Ishikawa (cell line): ENCODE results near the gene TYROBP.

Source experiments
- EP300 ChIP-seq: IDR thresholded peaks from 2 replicates; pipeline ENCODE4 v1.6.1; 2012; ENCODE audit warnings: borderline replicate concordance
- FOXM1 ChIP-seq: IDR thresholded peaks from 2 replicates; pipeline ENCODE4 v1.6.1; 2012; ENCODE audit warnings: low read depth, borderline replicate concordance
- RAD21 ChIP-seq: IDR thresholded peaks from 2 replicates; pipeline ENCODE4 v1.6.1; 2012; ENCODE audit warnings: low read depth
- TF ChIP-seq, protein P1 (sequence below): IDR thresholded peaks from 2 replicates; pipeline ENCODE4 v1.6.1; 2012; ENCODE audit warnings: low read depth, mild to moderate bottlenecking
- TF ChIP-seq, protein P2 (sequence below): IDR thresholded peaks from 2 replicates; pipeline ENCODE4 v1.6.1; 2012

DNA sequence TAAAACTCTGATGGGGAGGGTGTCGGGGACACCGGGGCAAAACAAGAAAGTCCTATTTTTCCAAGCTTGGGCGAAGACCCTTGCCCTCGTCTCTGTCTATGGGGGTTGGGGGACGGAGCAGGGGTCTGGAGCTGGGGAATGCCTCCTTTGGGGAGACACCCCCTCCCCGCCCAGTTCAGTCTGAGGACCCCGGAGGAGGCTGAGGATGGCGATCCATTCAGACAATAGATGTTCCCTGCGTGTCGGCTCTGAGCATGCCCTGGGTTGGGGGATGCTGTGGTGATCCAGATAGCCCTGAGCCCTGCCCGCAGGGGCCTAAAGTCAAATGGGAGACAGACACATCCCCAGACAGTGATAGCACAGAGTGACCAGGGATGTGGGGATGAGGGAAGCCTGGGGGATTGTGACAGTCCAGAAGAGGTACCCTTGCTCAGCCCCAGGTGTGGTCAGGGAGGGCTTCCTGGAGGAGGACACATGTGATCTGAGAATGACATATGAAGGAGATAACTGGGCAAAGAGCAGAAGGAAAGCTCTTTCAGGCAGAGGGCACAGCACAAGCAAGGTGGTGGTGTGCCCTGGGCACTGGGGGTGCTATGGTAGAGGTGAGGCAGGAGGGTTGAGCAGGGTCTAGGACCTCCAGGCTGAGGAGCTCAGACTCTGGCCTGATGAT, 37.2 kb upstream of the TYROBP start:
- TF ChIP-seq, protein P1, sequence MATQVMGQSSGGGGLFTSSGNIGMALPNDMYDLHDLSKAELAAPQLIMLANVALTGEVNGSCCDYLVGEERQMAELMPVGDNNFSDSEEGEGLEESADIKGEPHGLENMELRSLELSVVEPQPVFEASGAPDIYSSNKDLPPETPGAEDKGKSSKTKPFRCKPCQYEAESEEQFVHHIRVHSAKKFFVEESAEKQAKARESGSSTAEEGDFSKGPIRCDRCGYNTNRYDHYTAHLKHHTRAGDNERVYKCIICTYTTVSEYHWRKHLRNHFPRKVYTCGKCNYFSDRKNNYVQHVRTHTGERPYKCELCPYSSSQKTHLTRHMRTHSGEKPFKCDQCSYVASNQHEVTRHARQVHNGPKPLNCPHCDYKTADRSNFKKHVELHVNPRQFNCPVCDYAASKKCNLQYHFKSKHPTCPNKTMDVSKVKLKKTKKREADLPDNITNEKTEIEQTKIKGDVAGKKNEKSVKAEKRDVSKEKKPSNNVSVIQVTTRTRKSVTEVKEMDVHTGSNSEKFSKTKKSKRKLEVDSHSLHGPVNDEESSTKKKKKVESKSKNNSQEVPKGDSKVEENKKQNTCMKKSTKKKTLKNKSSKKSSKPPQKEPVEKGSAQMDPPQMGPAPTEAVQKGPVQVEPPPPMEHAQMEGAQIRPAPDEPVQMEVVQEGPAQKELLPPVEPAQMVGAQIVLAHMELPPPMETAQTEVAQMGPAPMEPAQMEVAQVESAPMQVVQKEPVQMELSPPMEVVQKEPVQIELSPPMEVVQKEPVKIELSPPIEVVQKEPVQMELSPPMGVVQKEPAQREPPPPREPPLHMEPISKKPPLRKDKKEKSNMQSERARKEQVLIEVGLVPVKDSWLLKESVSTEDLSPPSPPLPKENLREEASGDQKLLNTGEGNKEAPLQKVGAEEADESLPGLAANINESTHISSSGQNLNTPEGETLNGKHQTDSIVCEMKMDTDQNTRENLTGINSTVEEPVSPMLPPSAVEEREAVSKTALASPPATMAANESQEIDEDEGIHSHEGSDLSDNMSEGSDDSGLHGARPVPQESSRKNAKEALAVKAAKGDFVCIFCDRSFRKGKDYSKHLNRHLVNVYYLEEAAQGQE, result no peak
- TF ChIP-seq, protein P2, sequence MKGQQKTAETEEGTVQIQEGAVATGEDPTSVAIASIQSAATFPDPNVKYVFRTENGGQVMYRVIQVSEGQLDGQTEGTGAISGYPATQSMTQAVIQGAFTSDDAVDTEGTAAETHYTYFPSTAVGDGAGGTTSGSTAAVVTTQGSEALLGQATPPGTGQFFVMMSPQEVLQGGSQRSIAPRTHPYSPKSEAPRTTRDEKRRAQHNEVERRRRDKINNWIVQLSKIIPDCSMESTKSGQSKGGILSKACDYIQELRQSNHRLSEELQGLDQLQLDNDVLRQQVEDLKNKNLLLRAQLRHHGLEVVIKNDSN, result no peak
- TF ChIP-seq EP300, result no peak
- TF ChIP-seq FOXM1, result no peak
- TF ChIP-seq RAD21, result no peak
